ENCODE results near the gene SCNN1A. TPM values are rescaled to one million over a fixed set of nuclear protein-coding genes. Genes with fewer than 3 reads are reported as not detected.

The SCNN1A gene
- total and polyA plus RNA-seq, 2 of the 13 experiments (the other 11 are each of a cell fraction or from before 2014, with no cell fraction given), result 1.5 to 14.6 TPM

- peak; percentile 76 for TF ChIP-seq SNAPC4 (CRISPR knock-in tag; IDR thresholded peaks at IDR 0.05)
- peak; percentile 43; the same call in 1 of the 2 replicates for TF ChIP-seq HNF4G (IDR thresholded peaks at IDR 0.05; ENCODE audit: borderline replicate concordance, low read depth, low read length)
- TF ChIP-seq HNF4G (CRISPR knock-in tag; IDR thresholded peaks at IDR 0.05; ENCODE audit: borderline replicate concordance, low read depth), result peak; percentile 74
- TF ChIP-seq ZNF720 (CRISPR knock-in tag; IDR thresholded peaks at IDR 0.05), result no peak
- no peak for TF ChIP-seq U2AF2 (IDR thresholded peaks at IDR 0.05; ENCODE audit: low read depth, low read length)
- no peak for TF ChIP-seq KLF11 (CRISPR knock-in tag; IDR thresholded peaks at IDR 0.05)
- no peak for TF ChIP-seq ZNF644 (CRISPR knock-in tag; IDR thresholded peaks at IDR 0.05; ENCODE audit: low read depth)
- TF ChIP-seq ETV6 (CRISPR knock-in tag; conservative IDR thresholded peaks at IDR 0.05), result peak; percentile 84
- TF ChIP-seq ZNF639 (CRISPR knock-in tag; conservative IDR thresholded peaks at IDR 0.05), result peak; percentile 65
- no peak for TF ChIP-seq MAFK (conservative IDR thresholded peaks at IDR 0.05 in 1 of 2, IDR thresholded peaks at IDR 0.05 in 1 of 2; ENCODE audit: low read length in 2 of 2)
- TF ChIP-seq KDM2A (CRISPR knock-in tag; IDR thresholded peaks at IDR 0.05; ENCODE audit: borderline replicate concordance, low read depth), result peak; percentile 71; the same call in 1 of the 2 replicates
- TF ChIP-seq, protein P1, sequence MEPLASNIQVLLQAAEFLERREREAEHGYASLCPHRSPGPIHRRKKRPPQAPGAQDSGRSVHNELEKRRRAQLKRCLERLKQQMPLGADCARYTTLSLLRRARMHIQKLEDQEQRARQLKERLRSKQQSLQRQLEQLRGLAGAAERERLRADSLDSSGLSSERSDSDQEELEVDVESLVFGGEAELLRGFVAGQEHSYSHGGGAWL (CRISPR knock-in tag; IDR thresholded peaks at IDR 0.05), result peak; percentile 72
- no peak for TF ChIP-seq TP53 (CRISPR knock-in tag; conservative IDR thresholded peaks at IDR 0.05)
- no peak for TF ChIP-seq GTF2F1 (IDR thresholded peaks at IDR 0.05; ENCODE audit: low read length)
- TF ChIP-seq KLF9 (CRISPR knock-in tag; IDR thresholded peaks at IDR 0.05; ENCODE audit: low read depth), result no peak
- TF ChIP-seq ZNF276 (CRISPR knock-in tag; IDR thresholded peaks at IDR 0.05; ENCODE audit: low read depth), result no peak
- TF ChIP-seq, protein P2, sequence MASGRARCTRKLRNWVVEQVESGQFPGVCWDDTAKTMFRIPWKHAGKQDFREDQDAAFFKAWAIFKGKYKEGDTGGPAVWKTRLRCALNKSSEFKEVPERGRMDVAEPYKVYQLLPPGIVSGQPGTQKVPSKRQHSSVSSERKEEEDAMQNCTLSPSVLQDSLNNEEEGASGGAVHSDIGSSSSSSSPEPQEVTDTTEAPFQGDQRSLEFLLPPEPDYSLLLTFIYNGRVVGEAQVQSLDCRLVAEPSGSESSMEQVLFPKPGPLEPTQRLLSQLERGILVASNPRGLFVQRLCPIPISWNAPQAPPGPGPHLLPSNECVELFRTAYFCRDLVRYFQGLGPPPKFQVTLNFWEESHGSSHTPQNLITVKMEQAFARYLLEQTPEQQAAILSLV (CRISPR knock-in tag; IDR thresholded peaks at IDR 0.05; ENCODE audit: borderline replicate concordance), result no peak; the same call in 1 of the 2 replicates
These were observed 11.9 kb downstream of the SCNN1A start (continued) for GRCh38 chr12:6363330-6364043.

Data from HepG2 (cell line).